ENCODE data around the gene DAPK1.

The DAPK1 gene

DNA sequence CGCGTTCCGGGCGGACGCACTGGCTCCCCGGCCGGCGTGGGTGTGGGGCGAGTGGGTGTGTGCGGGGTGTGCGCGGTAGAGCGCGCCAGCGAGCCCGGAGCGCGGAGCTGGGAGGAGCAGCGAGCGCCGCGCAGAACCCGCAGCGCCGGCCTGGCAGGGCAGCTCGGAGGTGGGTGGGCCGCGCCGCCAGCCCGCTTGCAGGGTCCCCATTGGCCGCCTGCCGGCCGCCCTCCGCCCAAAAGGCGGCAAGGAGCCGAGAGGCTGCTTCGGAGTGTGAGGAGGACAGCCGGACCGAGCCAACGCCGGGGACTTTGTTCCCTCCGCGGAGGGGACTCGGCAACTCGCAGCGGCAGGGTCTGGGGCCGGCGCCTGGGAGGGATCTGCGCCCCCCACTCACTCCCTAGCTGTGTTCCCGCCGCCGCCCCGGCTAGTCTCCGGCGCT lies at the start of gene DAPK1:
Gene DAPK1, plus strand, starts transcription at position 264 of the 442 bp plus-strand sequence. CDS start 1,211 bp downstream, outside the sequence.
- DNase-seq (ENCODE audit: low spot score) = peak; percentile 80

DNA sequence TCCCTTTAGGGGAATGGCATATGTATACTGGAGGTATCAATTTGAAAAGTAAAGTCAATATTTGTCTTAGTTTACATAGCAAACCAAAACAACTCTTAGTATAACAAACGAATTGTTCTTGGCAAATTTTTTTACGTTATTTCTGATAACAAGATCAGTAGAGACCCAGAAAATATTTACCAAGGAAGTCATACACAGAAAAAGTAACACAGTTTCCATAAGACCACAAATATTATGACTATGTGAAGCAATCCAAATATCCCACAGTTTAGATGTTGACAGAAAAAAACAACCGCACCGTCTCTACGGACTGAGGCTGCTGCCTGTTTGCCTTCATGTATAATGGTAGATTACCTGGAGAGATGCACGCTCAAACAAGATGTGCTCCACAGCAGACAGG lies 46.5 kb upstream of the DAPK1 start:
- no peak for DNase-seq (ENCODE audit: low spot score)

GRCh38 chr9:87455407-87455806 lies 42.3 kb upstream of the DAPK1 start:
- no peak for DNase-seq (ENCODE audit: low spot score)

- DNase-seq (ENCODE audit: low spot score) = no peak
Observed at GRCh38 chr9:87461256-87461655, 36.4 kb upstream of the DAPK1 start.

DNA sequence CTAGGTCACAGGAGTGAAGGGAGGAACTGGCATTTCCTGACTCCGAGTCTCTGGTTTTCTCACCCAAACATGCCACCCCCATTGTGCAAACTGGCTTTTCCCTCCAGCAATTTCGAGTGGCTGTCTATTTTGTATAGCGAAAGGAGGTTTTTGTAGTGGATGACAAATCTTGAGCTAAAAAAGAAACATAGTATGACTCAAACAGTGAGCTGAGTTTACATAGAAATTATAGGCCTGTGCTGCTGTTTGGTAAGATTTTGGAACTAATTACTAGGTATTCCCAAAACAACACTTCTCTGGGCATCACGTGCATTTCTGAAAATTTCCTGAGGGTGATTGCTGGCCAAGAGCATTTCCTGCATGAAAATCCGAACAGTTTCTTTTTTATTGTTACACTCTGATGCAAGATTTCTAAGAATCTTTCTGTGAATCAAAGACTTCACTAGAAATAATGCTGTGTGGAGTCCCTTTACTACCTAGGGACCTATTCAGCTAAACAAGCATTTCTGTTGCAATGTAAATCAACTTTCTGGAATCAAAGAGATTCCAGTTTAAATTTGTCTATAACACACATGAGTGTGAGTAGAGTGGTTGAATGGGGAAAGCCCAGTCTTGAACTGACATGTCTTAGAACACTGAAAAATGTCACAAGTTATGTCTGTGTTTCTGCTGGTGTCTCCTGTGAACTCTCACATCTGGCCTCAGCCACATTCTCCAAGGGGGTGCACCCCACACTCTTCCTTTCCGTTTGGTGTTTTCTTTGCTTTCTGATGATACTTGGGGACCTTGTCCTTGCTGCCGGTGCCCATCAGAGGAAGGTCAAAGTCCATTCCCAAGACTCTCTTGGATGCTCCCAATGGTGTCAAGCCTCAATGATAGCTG lies 33.3 kb upstream of the DAPK1 start:
- DNase-seq (ENCODE audit: low spot score) = no peak

DNA sequence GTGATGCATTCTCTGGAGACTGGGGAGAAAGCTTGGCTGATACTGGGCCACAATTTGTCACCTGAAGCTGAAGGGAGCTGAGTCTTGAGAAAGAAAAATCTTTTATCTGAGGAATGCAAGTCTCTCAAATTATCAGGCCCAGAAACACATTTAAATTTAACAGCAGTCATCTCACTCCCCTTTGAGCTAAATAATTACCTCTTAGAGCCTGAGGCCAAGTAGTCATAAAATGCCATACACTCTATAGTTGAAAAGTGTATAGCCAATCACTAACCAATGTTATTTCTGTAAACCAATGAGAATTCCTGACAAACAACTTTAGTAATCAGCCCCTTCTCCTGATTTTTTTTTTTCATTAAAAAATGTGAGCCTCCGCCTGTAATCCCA lies 32.7 kb upstream of the DAPK1 start:
- DNase-seq (ENCODE audit: low spot score) = no peak

- no peak for DNase-seq (ENCODE audit: low spot score)
Observed at GRCh38 chr9:87465816-87466215, 31.9 kb upstream of the DAPK1 start.

GRCh38 chr9:87467187-87467586 lies 30.5 kb upstream of the DAPK1 start:
- DNase-seq (ENCODE audit: low spot score) = no peak

DNA sequence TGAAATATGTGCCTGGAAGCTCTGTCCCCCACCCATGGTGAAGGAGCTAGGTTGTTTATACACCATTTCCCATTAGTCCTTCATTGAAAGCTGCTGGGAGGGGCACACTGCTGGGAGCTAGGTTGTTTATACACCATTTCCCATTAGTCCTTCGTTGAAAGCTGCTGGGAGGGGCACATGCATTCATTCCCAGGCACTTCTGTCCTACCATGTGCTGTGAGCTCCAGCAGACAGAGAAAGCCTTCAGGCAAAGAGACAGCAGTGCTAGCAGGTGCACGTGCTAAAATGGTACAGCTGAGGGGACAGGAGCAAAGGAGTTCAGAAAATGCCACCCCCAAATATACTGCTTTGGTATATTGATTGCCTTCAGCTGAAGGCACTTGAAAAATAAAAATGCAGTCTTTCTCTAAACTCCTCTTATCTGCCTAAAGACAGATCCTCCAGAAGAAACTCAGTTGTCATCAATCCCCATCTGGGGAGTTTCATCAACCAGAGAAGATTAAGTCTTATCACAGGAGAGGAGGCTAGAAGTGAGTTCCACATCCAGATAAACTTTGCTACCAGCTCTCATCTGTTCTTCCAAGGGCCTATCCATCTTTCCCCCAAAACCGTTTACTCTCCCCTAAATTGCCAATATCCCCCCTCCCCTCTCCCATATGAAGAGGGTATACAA lies 27.7 kb upstream of the DAPK1 start:
- no peak for DNase-seq (ENCODE audit: low spot score)

DNA sequence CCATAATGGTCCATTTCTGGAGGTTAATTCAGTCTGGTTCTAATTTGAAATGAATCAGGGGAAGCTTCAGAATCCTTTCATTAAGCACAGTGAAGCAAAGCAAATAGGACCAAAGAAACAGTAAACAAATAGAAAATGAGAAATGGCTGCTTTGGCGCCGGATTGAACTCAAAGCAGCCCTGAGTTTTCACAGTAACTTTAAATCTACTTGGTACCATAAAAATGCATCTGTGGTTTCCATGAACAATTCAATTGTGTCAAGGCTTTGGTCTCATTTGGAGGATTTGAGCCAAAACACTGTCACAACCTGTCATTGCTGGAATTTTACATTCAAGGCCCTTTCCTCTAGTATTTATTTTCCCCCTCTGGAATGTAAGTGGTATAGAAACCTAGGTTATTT lies 25.9 kb upstream of the DAPK1 start:
- no peak for DNase-seq (ENCODE audit: low spot score)

DNA sequence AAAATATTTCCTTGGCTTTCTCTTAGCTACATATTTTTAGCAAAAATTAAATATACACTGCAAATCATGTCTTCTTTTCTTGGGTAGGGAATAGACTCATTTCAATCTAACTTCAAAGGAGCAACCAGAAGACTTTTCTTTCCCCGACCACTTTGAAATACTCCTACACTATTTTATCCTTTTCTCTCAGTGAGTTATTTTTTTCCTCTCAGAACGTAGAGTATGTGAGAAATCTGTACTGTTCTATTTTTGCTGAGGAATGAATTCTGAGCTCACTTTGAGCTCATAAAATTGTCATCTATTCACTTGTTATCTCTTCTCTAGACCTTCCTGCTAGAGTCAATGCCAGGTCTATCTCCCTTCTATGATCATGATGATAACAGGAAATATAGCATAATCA lies 22.2 kb upstream of the DAPK1 start:
- no peak for DNase-seq (ENCODE audit: low spot score)

DNA sequence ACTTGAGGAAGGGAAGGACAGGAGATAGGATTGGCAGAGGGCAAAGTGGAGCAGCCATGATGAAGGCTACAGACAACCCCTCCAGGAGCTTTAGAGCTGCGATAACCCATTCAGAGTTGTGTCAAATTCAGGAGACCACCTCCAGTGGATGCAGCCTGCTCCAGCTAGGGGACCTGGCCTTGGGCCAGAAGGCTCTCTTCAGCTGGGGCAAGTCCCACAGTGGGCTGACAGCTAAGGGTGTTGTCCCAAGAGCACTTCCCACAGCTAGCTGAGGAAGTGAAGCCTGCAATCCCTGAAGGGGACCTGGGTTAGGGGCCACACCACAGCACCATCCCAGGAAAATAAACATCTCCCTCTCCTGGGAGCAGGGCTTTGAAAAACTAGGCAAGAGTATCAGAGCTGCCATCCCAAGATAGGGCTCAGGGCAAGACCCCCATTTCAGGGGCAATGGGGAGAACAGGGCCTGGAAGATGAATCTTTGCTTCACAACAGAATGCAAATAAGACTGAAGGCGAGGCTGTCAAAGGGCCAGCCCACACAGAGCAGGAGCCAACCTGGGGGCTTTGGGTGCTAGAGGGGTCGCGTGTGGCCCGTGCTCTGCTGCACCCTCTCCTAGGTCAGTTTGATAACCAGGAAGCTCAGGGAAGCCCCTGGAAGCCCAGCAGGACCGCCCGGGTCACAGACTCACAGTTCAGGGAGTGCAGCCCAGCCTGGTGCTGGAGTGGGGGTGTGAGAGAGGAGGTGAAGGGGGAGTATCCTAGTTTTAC lies 19.3 kb upstream of the DAPK1 start:
- DNase-seq (ENCODE audit: low spot score) = no peak

DNA sequence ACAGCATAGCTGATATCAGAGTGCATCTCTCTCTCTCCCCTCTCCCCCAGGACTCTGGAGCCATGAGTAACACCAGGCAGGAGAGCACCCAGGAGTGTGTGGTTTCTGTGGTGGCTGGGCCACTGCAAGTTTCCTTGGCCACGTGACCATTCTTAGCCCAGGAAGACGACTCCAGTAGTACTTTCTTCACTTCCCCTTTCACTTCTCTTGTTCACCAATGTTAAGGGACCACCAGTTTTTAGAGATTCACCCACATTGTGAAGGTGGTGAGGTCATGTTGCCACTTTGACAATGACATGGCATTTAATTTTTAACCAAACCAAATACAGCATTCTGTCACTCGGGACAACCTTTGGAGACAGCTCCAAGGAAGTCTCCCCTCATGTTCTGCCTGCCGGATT lies 17.9 kb upstream of the DAPK1 start:
- DNase-seq (ENCODE audit: low spot score) = no peak

DNA sequence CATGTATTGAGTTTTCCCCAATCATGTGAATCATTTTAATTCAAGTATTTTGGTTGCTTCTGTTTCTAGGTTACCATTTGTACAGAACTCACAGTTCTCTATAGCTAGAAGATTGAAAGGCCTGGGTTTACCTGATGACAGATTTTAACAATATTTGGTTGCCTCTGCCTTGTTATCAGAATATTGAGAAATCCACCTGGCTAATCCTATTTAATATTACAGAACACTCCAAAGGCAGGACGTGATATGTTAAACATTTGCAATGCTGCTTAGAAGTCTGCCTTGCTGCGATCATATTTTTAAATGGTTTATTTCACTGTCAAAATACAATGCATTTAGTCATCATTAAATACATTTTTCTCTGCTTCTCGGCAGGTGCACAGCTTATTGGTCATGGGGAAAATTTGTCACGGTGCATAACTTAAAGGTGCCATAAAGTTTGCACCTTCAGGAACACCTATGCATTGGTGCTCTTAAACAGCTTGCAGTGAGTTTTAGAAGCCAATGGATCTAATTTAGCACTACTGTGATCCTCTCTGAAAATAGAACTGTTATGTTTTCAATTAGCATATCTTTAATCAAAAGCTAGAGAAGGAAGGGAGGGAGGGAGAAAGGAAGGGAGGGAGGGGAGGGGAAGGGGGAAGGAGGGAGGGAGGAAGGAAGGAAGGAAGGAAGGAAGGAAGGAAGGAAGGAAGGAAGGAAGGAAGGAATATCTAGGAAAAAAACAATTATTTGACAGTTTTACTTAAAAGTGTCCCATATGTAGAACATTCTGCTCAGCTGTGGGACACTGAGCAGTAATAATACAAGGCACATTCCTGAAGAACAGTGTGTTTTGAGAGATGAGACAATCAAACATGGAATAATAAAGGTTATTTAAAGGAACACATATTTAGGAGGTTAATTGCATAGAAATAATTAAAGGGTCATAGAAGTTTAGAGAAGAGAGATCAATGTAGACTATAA lies 15.5 kb upstream of the DAPK1 start:
- no peak for DNase-seq (ENCODE audit: low spot score)

GRCh38 chr9:87490225-87490624 lies 7.4 kb upstream of the DAPK1 start:
- no peak for DNase-seq (ENCODE audit: low spot score)

DNA sequence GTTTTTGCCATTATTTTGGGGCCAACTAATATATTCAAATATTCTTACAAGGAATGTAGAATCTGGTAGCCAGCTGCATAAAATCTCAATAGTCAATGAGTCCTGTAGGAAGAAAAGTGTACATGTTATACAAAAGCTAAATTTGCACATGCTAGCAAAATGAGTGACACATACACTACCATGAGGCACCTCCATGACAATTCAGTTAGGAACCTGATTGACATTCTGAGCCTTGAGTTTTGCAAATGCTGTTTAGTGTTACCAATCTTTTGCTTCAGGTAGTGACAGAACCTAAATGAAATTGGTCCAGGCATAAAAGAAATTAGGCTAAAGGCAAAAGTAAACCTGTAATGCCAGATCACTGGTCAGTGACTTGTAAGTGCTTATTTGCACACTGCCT lies 6.8 kb upstream of the DAPK1 start:
- no peak for DNase-seq (ENCODE audit: low spot score)

GRCh38 chr9:87491523-87491922 lies 6.1 kb upstream of the DAPK1 start:
- DNase-seq (ENCODE audit: low spot score) = no peak

- no peak for DNase-seq (ENCODE audit: low spot score)
Observed at GRCh38 chr9:87492642-87493041, 5.0 kb upstream of the DAPK1 start.

GRCh38 chr9:87494970-87495471 lies 2.6 kb upstream of the DAPK1 start:
- DNase-seq (ENCODE audit: low spot score) = no peak

GRCh38 chr9:87497080-87497603 lies 525 bp upstream of the DAPK1 start:
- no peak for DNase-seq (ENCODE audit: low spot score)

Measured in HuH-7 (cell line).